GM21737 (cell line): ENCODE data around the gene KIR3DL3.
"Not testable (repeated sequence)": the region's sequence is repeated elsewhere in the genome, so short reads cannot be mapped to it uniquely, and the experiment has no call there.

Experiments
- ATAC-seq: cut with Tn5 transposase; IDR thresholded peaks from one replicate; pipeline ENCODE4 v1.9.1; 2021; ENCODE audit warnings: mild to moderate bottlenecking, moderate library complexity; ENCODE audit not compliant: unreplicated experiment

The KIR3DL3 gene

DNA sequence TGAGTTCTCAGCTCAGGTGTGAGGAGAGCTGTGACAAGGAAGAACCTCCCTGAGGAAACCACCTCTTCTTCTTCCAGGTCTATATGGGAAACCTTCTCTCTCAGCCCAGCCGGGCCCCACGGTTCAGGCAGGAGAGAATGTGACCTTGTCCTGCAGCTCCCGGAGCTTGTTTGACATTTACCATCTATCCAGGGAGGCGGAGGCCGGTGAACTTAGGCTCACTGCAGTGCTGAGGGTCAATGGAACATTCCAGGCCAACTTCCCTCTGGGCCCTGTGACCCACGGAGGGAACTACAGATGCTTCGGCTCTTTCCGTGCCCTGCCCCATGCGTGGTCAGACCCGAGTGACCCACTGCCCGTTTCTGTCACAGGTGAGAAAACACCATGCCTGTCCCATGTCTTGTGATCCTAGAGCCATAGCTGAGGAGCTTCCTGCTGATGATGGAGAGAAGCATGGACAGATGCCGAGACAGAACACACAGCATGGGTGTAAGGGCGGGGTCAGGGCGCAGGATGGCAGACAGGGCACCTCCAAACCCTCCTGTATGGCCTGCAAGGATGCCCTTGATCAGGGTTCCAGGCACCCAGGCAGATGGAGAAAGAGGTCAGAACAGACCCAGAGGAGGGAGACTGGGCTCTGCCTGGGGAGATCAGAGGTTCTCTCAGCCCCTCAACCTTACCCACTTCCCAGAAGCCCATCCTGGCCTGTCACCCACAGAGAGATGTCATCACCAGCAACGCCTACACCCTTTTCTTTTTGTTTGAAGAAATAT lies 5.4 kb downstream of the KIR3DL3 start:
- ATAC-seq: no peak

DNA sequence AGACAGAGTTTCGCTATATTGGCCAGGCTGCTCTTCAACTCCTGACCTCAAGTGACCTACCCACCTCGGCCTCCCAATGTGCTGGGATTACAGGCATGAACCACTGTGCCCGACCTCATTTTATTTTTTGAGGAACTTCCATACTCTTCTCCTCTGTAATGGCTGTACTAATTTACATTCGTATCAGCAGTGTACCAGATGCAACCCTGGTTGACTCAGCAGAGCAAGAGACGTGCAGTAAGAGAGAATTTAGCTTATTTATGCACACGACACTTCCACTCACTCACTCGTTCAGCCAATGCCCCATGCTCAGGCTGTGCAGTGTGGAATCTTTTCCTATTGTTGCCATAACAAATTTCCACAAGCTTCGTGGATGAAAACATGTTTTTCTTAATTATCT lies 6.9 kb downstream of the KIR3DL3 start:
- ATAC-seq: no peak

- not testable (repeated sequence) for ATAC-seq
Observed at GRCh38 chr19:54738306-54738705, 14.1 kb downstream of the KIR3DL3 start, which contains the start of gene KIR2DL3. Gene KIR2DL3, plus strand, starts transcription at chr19:54738513. Its CDS starts 33 bp downstream, at chr19:54738546.

DNA sequence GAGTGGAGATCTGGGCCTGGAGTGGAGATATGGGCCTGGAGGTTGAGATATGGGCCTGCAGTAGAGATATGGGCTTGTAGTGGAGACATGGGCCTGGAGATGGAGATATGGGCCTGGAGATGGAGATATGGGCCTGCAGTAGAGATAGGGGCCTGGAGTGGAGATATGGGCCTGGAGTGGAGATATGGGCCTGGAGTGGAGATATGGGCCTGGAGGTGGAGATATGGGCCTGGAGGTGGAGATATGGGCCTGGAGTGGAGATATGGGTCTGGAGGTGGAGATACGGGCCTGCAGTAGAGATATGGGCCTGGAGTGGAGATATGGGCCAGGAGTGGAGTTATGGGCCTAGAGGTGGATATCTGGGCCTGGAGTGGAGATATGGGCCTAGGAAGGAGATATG lies 14.5 kb downstream of the KIR3DL3 start:
- ATAC-seq: no peak

DNA sequence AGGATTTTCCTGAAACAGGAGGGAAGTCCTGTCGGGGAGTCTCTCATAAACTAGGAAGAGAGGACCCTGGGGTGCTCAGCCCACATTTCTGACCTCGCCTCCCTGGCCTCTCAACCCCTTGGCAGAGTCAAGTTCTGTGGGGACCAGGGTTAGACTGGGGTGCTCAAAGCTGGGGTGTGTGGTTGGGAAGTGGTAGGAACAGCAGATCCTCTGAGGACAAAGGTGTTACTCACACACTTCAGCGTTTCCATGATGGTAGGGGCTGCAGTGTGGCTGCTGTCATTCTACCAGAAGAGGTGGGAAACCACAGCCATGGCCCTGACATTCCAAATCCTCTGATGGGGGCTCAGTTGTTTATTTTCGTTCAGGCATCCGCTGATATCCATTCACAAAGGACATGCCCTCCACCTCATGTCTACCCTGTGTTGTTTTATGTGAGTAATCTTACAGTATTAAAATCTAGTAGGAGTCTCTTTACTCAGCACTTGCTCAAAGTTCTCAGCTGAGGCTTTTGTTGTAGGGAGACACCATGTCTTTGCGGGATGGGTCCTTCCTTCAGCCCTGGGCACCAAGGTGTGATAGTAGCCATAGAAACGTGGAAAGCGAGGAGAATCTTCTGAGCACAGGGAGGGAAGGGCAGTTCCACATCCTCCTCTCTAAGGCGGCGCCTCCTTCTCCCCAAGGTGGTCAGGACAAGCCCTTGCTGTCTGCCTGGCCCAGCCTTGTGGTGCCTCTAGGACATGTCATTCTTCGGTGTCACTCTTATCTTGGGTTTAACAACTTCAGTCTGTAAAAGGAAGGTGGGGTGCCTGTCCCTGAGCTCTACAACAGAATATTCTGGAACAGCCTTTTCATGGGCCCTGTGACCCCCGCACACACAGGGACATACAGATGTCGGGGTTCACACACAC lies 15.6 kb downstream of the KIR3DL3 start:
- no peak for ATAC-seq

GRCh38 chr19:54741950-54742349 lies 17.7 kb downstream of the KIR3DL3 start:
- ATAC-seq: not testable (repeated sequence)

- ATAC-seq: not testable (repeated sequence)
Observed at GRCh38 chr19:54744080-54744479, 19.8 kb downstream of the KIR3DL3 start.

DNA sequence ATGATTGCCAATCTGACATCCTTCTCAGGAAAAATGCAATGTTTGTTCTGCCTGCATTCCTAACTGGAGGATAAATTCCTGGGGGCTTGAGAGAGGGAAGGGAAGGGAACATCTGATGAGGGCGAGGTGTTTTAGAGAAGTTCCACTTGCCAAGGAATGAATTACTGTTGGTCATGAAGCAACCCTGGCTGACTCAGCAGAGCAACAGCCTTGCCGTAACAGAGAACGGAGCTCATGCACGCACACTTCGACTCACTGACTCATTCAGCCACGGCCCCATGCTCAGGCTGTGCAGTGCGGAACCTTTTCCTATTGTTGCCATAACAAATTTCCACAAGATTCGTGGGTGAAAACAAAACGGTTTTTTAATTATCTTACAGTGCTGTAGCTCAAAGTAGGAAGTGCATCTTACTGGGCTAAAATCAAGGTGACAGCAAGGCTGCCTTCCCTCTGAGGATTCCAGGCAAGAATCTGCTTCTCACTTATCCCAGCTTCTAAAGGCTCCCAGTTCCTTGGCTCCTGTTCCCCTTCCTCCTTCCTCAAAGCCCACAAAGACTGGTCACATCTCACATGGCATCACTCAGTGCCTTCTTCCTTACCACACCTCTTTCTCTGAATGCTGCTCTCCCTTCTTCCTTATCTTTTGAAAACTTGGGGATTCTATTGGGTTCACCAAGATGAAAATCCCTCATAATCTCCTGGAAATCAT lies 23.5 kb downstream of the KIR3DL3 start:
- not testable (repeated sequence) for ATAC-seq

- ATAC-seq: not testable (repeated sequence)
Observed at GRCh38 chr19:54750276-54750675, 26.0 kb downstream of the KIR3DL3 start.

DNA sequence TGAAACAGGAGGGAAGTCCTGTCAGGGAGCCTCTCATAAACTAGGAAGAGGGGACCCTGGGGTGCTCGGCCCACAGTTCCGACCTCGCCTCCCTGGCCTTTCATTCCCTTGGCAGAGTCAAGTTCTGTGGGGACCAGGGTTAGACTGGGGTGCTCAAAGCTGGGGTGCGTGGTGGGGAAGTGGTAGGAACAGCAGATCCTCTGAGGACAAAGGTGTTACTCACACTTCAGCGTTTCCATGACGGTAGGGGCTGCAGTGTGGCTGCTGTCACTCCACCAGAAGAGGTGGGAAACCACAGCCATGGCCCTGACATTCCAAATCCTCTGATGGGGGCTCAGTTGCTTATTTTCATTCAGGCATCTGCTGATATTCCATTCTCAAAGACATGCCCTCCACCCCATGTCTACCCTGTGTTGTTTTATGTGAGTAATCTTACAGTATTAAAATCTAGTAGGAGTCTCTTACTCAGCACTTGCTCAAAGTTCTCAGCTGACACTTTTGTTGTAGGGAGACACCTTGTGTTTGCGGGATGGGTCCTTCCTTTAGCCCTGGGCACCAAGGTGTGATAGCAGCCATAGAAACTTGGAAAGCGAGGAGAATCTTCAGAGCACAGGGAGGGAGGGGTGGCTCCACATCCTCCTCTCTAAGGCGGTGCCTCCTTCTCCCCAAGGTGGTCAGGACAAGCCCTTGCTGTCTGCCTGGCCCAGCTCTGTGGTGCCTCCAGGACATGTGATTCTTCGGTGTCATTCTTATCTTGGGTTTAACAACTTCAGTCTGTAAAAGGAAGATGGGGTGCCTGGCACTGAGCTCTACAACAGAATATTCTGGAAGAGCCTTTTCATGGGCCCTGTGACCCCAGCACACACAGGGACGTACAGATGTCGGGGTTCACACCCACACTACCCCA lies 32.2 kb downstream of the KIR3DL3 start:
- not testable (repeated sequence) for ATAC-seq

- not testable (repeated sequence) for ATAC-seq
Observed at GRCh38 chr19:54758577-54758976, 34.3 kb downstream of the KIR3DL3 start.

- not testable (repeated sequence) for ATAC-seq
Observed at GRCh38 chr19:54764219-54764618, 40.0 kb downstream of the KIR3DL3 start.

- ATAC-seq: not testable (repeated sequence)
Observed at GRCh38 chr19:54766464-54766863, 42.2 kb downstream of the KIR3DL3 start.

DNA sequence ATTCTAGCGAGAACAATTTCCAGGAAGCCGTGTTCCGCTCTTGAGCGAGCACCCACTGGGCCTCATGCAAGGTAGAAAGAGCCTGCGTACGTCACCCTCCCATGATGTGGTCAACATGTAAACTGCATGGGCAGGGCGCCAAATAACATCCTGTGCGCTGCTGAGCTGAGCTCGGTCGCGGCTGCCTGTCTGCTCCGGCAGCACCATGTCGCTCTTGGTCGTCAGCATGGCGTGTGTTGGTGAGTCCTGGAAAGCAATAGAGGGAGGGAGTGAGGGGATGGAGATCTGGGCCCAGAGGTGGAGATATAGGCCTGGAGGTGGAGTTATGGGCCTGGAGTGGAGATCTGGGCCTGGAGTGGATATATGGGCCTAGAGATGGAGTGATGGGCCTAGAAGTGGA lies 45.4 kb downstream of the KIR3DL3 start, which contains the start of gene KIR2DL1:
Gene KIR2DL1 (plus strand): TSS at position 148 of the 400 bp plus-strand sequence. CDS start 58 bp downstream, at position 206.
- ATAC-seq: not testable (repeated sequence)

GRCh38 chr19:54770511-54770910 lies 46.3 kb downstream of the KIR3DL3 start:
- ATAC-seq: not testable (repeated sequence)

- not testable (repeated sequence) for ATAC-seq
Observed at GRCh38 chr19:54771018-54771960, 47.0 kb downstream of the KIR3DL3 start.

DNA sequence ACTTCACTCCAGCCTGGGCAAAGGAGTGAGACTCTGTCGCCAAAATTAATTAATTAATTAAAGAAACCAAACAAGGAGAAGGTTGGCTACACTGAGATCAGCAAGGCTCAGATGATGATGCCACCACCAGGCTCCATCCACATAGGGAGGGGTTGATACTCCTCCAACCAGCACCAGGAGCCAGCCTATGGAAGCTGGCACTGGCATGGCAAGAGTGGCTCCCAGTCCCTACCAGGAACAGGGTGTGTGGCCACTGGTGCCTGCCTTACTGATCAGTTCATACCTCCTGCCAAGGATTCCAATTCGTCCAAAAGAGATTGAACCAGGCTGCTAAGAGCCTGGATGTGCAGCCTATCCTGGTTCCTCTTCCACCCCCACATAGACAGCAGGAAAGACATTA lies 48.4 kb downstream of the KIR3DL3 start:
- not testable (repeated sequence) for ATAC-seq

DNA sequence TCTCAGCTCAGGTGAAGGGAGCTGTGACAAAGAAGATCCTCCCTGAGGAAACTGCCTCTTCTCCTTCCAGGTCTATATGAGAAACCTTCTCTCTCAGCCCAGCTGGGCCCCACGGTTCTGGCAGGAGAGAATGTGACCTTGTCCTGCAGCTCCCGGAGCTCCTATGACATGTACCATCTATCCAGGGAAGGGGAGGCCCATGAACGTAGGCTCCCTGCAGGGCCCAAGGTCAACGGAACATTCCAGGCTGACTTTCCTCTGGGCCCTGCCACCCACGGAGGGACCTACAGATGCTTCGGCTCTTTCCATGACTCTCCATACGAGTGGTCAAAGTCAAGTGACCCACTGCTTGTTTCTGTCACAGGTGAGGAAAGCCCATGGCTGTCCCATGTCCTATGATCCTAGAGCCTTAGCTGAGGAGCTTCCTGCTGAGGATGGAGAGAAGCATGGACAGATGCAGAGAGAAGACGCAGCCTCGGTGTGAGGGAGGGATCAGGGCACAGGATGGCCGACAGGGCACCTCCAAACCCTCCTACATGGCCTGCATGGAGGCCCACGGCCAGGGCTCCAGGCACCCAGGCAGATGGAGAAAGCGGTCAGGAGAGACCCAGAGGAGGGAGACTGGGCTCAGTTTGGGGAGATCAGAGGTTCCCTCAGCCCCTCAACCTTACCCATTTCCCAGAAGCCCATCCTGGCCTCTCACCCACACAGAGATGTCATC lies 51.0 kb downstream of the KIR3DL3 start:
- not testable (repeated sequence) for ATAC-seq
